Measurements from ENCODE around the gene IFNL3.
A peak's percentile ranks its signal among the peaks of the same experiment; 100 is the strongest.
"Not testable (repeated sequence)": the region's sequence is repeated elsewhere in the genome, so short reads cannot be mapped to it uniquely, and the experiment has no call there.

The IFNL3 gene

DNA sequence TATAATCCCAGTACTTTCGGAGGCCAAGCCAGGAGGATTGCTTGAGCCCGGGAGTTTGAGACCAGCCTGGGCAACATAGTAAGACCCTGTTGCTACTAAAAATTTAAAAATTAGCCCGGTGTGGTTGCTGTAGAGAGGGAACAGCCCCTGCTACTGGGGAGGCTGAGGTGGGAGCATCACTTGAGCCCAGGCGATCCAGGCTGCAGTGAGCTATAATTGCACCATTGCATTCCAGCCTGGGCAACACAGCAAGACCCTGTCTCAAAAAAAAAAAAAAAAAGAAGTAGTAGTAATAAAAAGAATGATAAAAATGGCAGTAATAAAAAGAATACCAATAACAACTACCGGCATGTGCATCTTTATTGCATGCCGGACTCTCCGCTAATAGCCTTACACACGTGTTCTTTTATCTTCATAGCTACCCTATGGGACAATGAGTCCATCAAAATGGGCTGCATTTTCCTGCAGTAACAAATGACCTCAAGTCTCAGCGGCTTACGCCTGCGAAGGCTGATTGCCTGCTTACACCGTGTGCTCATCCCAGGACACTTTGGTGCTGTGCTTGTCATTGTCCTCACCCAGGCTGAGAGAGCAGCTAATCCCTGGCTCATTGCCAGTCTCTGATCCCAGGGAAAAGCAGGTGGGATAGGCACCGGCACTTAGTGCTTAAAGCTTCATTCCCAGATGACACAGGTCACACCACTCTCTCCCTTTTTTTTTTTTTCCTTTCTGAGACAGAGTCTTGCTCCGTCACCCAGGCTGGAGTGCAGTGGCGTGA, 26.4 kb downstream of the IFNL3 start:
- no peak overlapping the region for H3K4me2 ChIP-seq (ENCODE audit: low read length)
- H3F3A ChIP-seq (ENCODE audit: control insufficient read depth, insufficient read depth), result no peaks in the 10 kb centered on the region
- H4K20me1 ChIP-seq (ENCODE audit: control insufficient read depth, insufficient read depth, low read depth, low read length), result no peaks in the 10 kb centered on the region
- no peaks in the 10 kb centered on the region for H3K9me2 ChIP-seq (replicated peaks; ENCODE audit: control insufficient read depth, low read length)
- no peak overlapping the region for H3K4me3 ChIP-seq (ENCODE audit: low read length)
- H3K36me3 ChIP-seq (ENCODE audit: control insufficient read depth, low read length), result no peaks in the 10 kb centered on the region
- H3K27ac ChIP-seq (ENCODE audit: low read depth, low read length), result no peak overlapping the region
- no peaks in the 10 kb centered on the region for H3K27me3 ChIP-seq (ENCODE audit: control insufficient read depth, low read length)
- H3K9me3 ChIP-seq (ENCODE audit: control insufficient read depth, insufficient read depth, low read length), result no peaks in the 10 kb centered on the region
- TF ChIP-seq, protein P1, sequence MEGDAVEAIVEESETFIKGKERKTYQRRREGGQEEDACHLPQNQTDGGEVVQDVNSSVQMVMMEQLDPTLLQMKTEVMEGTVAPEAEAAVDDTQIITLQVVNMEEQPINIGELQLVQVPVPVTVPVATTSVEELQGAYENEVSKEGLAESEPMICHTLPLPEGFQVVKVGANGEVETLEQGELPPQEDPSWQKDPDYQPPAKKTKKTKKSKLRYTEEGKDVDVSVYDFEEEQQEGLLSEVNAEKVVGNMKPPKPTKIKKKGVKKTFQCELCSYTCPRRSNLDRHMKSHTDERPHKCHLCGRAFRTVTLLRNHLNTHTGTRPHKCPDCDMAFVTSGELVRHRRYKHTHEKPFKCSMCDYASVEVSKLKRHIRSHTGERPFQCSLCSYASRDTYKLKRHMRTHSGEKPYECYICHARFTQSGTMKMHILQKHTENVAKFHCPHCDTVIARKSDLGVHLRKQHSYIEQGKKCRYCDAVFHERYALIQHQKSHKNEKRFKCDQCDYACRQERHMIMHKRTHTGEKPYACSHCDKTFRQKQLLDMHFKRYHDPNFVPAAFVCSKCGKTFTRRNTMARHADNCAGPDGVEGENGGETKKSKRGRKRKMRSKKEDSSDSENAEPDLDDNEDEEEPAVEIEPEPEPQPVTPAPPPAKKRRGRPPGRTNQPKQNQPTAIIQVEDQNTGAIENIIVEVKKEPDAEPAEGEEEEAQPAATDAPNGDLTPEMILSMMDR (IDR thresholded peaks at IDR 0.05; ENCODE audit: low read depth, low read length, poor library complexity, severe bottlenecking), result no peak
- no peak for TF ChIP-seq EZH2phosphoT487 (IDR thresholded peaks at IDR 0.05; ENCODE audit: borderline replicate concordance, low read length)
- no peaks in the 10 kb centered on the region for H3K79me2 ChIP-seq (ENCODE audit: control insufficient read depth, low read length)
- 0 out of 2 replicates have a peak, but pooled peaks cover 3% of the 10 kb centered on the region for H3K4me1 ChIP-seq (ENCODE audit: control insufficient read depth, low read length)

DNA sequence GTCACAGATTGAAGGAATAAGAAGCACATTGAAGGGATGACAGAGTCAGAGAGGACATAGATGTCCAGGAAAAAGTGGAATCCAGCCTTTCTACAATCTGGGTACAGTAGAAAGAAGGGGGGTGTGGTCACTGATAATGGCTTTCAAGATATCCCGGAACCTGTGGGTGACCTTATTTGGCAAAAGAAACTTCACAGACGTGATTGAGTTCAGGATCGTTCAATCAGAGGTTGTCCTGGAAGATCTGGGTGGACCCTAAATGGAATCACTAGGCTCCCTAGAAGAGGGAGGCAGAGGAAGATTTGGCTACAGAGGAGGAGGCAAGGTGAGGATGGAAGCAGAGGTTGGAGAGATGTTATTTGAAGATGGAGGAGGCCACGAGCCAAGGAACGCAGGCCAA, 27.7 kb downstream of the IFNL3 start:
- no peaks in the 10 kb centered on the region for H3F3A ChIP-seq (ENCODE audit: control insufficient read depth, insufficient read depth)
- H3K4me2 ChIP-seq (ENCODE audit: low read length), result no peak overlapping the region
- no peaks in the 10 kb centered on the region for H3K36me3 ChIP-seq (ENCODE audit: control insufficient read depth, low read length)
- 0 out of 2 replicates have a peak, but pooled peaks cover 3% of the 10 kb centered on the region for H3K4me1 ChIP-seq (ENCODE audit: control insufficient read depth, low read length)
- no peaks in the 10 kb centered on the region for H3K79me2 ChIP-seq (ENCODE audit: control insufficient read depth, low read length)
- H4K20me1 ChIP-seq (ENCODE audit: control insufficient read depth, insufficient read depth, low read depth, low read length), result no peaks in the 10 kb centered on the region
- no peak overlapping the region for H3K27ac ChIP-seq (ENCODE audit: low read depth, low read length)
- H3K9me3 ChIP-seq (ENCODE audit: control insufficient read depth, insufficient read depth, low read length), result no peaks in the 10 kb centered on the region
- H3K4me3 ChIP-seq (ENCODE audit: low read length), result no peak overlapping the region
- TF ChIP-seq, protein P1 (IDR thresholded peaks at IDR 0.05; ENCODE audit: low read depth, low read length, poor library complexity, severe bottlenecking), result no peak
- TF ChIP-seq EZH2phosphoT487 (IDR thresholded peaks at IDR 0.05; ENCODE audit: borderline replicate concordance, low read length), result no peak
- no peaks in the 10 kb centered on the region for H3K9me2 ChIP-seq (replicated peaks; ENCODE audit: control insufficient read depth, low read length)
- no peaks in the 10 kb centered on the region for H3K27me3 ChIP-seq (ENCODE audit: control insufficient read depth, low read length)

DNA sequence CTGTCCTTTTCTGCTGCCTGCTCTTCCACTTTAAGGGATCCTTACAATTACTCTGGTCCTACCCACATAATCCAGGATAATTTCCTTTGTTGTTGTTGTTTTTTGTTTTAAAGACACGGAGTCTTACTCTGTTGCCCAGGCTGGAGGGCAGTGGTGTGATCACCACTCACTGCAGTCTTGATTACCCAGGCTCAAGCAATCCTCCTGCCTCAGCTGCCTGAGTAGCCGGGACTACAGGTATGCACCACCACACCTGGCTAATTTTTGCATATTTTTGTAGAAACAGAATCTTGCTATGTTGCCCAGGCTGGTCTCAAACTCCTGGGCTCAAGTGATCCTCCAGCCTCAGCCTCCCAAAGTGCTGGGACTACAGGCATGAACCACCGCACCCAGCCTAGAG, 29.5 kb downstream of the IFNL3 start:
- not testable (repeated sequence) for H3K4me3 ChIP-seq (ENCODE audit: low read length); H3K4me2 ChIP-seq (ENCODE audit: low read length); H3K9me3 ChIP-seq (ENCODE audit: control insufficient read depth, insufficient read depth, low read length); H3K79me2 ChIP-seq (ENCODE audit: control insufficient read depth, low read length); H3F3A ChIP-seq (ENCODE audit: control insufficient read depth, insufficient read depth); H3K36me3 ChIP-seq (ENCODE audit: control insufficient read depth, low read length); H3K27me3 ChIP-seq (ENCODE audit: control insufficient read depth, low read length); H3K27ac ChIP-seq (ENCODE audit: low read depth, low read length); H4K20me1 ChIP-seq (ENCODE audit: control insufficient read depth, insufficient read depth, low read depth, low read length); H3K9me2 ChIP-seq (replicated peaks; ENCODE audit: control insufficient read depth, low read length); H3K4me1 ChIP-seq (ENCODE audit: control insufficient read depth, low read length)

DNA sequence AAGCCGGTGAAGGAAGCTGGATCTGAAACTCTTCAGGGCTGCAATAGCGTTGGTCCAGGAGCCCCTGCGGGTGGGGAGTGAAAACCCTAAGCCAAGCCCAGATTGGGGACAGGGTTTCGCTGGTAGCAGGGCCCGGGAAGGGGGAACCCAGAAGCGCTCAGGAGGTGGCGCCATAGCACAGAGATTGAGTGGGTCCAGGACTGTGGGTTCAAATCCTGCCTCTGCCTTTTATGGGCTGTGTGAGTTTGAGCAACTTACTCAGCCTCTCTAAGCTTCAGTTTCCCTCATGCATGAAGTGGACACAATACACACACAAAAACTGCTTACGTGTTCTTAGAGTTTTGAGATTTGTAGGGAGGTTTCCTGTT, 32.4 kb downstream of the IFNL3 start:
- no peak overlapping the region for H3K27ac ChIP-seq (ENCODE audit: low read depth, low read length)
- H4K20me1 ChIP-seq (ENCODE audit: control insufficient read depth, insufficient read depth, low read depth, low read length), result no peaks in the 10 kb centered on the region
- no peaks in the 10 kb centered on the region for H3K4me1 ChIP-seq (ENCODE audit: control insufficient read depth, low read length)
- no peaks in the 10 kb centered on the region for H3F3A ChIP-seq (ENCODE audit: control insufficient read depth, insufficient read depth)
- TF ChIP-seq, protein P1 (IDR thresholded peaks at IDR 0.05; ENCODE audit: low read depth, low read length, poor library complexity, severe bottlenecking), result peak; percentile 64
- TF ChIP-seq EZH2phosphoT487 (IDR thresholded peaks at IDR 0.05; ENCODE audit: borderline replicate concordance, low read length), result no peak
- H3K9me3 ChIP-seq (ENCODE audit: control insufficient read depth, insufficient read depth, low read length), result no peaks in the 10 kb centered on the region
- no peaks in the 10 kb centered on the region for H3K36me3 ChIP-seq (ENCODE audit: control insufficient read depth, low read length)
- H3K4me2 ChIP-seq (ENCODE audit: low read length), result no peak overlapping the region
- no peaks in the 10 kb centered on the region for H3K79me2 ChIP-seq (ENCODE audit: control insufficient read depth, low read length)
- H3K4me3 ChIP-seq (ENCODE audit: low read length), result no peak overlapping the region
- no peaks in the 10 kb centered on the region for H3K9me2 ChIP-seq (replicated peaks; ENCODE audit: control insufficient read depth, low read length)
- H3K27me3 ChIP-seq (ENCODE audit: control insufficient read depth, low read length), result no peaks in the 10 kb centered on the region

Data from DOHH2 (cell line).